K562 (cell line): Measurements from ENCODE around the gene EGLN1. TPM values are rescaled to one million over a fixed set of nuclear protein-coding genes. Genes with fewer than 3 reads are reported as not detected.
A peak's percentile ranks its signal among the peaks of the same experiment; 100 is the strongest.

ENCODE experiments used
- ARID4B ChIP-seq: sonication (generic); formaldehyde crosslinking; IDR thresholded peaks from 2 replicates; pipeline ENCODE4 v1.8.0; 2022; ENCODE audit warnings: mild to moderate bottlenecking, missing genetic modification reagents
- CBFA2T3 ChIP-seq: fragments of 450-650 bp; IDR thresholded peaks from 2 replicates; pipeline ENCODE4 v1.6.1; 2017
- CCNT2 ChIP-seq: IDR thresholded peaks from 2 replicates; pipeline ENCODE4 v1.6.1; 2011; ENCODE audit warnings: borderline replicate concordance, low read depth, mild to moderate bottlenecking, moderate library complexity, mixed read lengths, low read length; ENCODE audit not compliant: insufficient read length; ENCODE audit errors: extremely low read depth
- CREBBP ChIP-seq: IDR thresholded peaks from one replicate; pipeline ENCODE4 v1.6.1; 2012; ENCODE audit warnings: low read depth, mild to moderate bottlenecking, control low read depth, inconsistent platforms, low read length
- E4F1 ChIP-seq: fragments of 250-450 bp; sonication (Bioruptor Pico); IDR thresholded peaks from 2 replicates; pipeline ENCODE4 v1.5.0; 2021; ENCODE audit warnings: mild to moderate bottlenecking, borderline replicate concordance
- GABPB2 ChIP-seq: fragments of 250-450 bp; sonication (Bioruptor Pico); conservative IDR thresholded peaks from 2 replicates; pipeline ENCODE4 v1.5.1; 2021; ENCODE audit warnings: mild to moderate bottlenecking
- HNRNPL ChIP-seq: fragments of 200-400 bp; formaldehyde crosslinking; IDR thresholded peaks from 2 replicates; pipeline ENCODE4 v1.6.1; 2017; ENCODE audit warnings: low read depth, mild to moderate bottlenecking, low read length
- KHSRP ChIP-seq: fragments of 450-650 bp; IDR thresholded peaks from 2 replicates; pipeline ENCODE4 v1.6.1; 2017
- MECOM ChIP-seq: fragments of 250-450 bp; sonication (Bioruptor Pico); IDR thresholded peaks from 2 replicates; pipeline ENCODE4 v1.8.0; 2022; ENCODE audit warnings: inconsistent platforms
- RB1 ChIP-seq: fragments of 450-650 bp; IDR thresholded peaks from 2 replicates; pipeline ENCODE4 v1.6.1; 2017; ENCODE audit warnings: low read depth, mild to moderate bottlenecking
- RERE ChIP-seq: sonication (generic); formaldehyde crosslinking; IDR thresholded peaks from 2 replicates; pipeline ENCODE4 v1.8.0; 2023; ENCODE audit warnings: missing genetic modification reagents, mild to moderate bottlenecking, borderline replicate concordance
- TFAP4 ChIP-seq: sonication (generic); formaldehyde crosslinking; IDR thresholded peaks from 2 replicates; pipeline ENCODE4 v1.8.0; 2022; ENCODE audit warnings: missing genetic modification reagents, mild to moderate bottlenecking, moderate library complexity, borderline replicate concordance
- ZNF316 ChIP-seq: fragments of 450-650 bp; IDR thresholded peaks from 2 replicates; pipeline ENCODE4 v1.6.1; 2016
- polyA plus RNA-seq, 8 experiments: library from polyadenylated mRNA; depleted of rRNA in 4 of 8; stranded (reverse) in 5 of 8; unstranded in 3 of 8; fragments of >200 nt; fragmentation: Nextera tagmentation in 2 of 8; fragmentation: Illumina TruSeq in 1 of 8; extraction: Ambion mirVana in 2 of 8; extraction: Trizol in 1 of 8; gene quantifications; 2 replicates each; pipeline versions ENCODE4 v1.2.1 to v1.2.3, GENCODE V29; 2011 to 2014; ENCODE audit warnings: inconsistent platforms in 1 of 8, missing spikeins in 1 of 8
- total RNA-seq, 7 experiments: library from RNA; depleted of rRNA in 6 of 7; stranded (reverse); fragments of >200 nt in 6 of 7; fragmentation: Illumina TruSeq in 2 of 7; extraction: Trizol in 2 of 7; gene quantifications; 2 replicates each; pipeline versions ENCODE4 v1.2.1 to v1.2.3, GENCODE V29; 2011 to 2021; ENCODE audit warnings: low replicate concordance in 1 of 7
- TF ChIP-seq, protein P1 (sequence below): fragments of 450-650 bp; conservative IDR thresholded peaks from 2 replicates; pipeline ENCODE4 v1.6.1; 2016; ENCODE audit warnings: missing genetic modification characterization, low read depth, mild to moderate bottlenecking, missing compliant biosample characterization, moderate library complexity

The EGLN1 gene
- total and polyA plus RNA-seq, 9 of the 15 experiments (the other 6 are each of a cell fraction or from before 2014, with no cell fraction given): 5.2 to 54.3 (median 24.6) TPM

DNA sequence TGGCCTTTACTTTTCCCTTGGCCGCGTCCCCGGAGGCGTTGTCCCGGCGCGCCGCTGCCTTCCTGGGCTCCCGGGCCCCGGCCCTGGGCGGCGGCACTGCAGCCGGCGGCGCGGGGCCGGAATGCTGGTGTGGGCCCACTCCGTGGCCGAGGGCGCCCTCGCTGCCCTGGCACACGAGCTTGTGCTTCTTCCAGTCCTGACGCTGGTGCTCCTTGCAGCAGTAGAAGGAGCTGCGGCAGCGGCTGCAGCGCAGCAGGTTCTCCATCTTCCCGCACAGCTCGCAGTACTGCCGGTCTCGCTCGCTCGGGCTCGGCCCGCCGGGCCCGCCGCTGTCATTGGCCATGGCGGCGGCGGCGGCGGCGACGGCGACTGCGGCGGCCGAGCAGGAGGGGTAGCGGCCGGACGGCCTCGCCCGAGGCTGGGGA lies 529 bp downstream of the EGLN1 start (continued):
- no peak for TF ChIP-seq TFAP4 (CRISPR knock-in tag)
- peak; percentile 12; the same call in 1 of the 2 replicates for TF ChIP-seq ARID4B (CRISPR knock-in tag)
- no peak for TF ChIP-seq RB1
- no peak for TF ChIP-seq ZNF316
- no peak for TF ChIP-seq GABPB2
- no peak for TF ChIP-seq CREBBP
- TF ChIP-seq CCNT2: peak; percentile 23
- TF ChIP-seq CBFA2T3: no peak
- TF ChIP-seq, protein P1, sequence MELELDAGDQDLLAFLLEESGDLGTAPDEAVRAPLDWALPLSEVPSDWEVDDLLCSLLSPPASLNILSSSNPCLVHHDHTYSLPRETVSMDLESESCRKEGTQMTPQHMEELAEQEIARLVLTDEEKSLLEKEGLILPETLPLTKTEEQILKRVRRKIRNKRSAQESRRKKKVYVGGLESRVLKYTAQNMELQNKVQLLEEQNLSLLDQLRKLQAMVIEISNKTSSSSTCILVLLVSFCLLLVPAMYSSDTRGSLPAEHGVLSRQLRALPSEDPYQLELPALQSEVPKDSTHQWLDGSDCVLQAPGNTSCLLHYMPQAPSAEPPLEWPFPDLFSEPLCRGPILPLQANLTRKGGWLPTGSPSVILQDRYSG: no peak
- TF ChIP-seq E4F1: no peak
- no peak for TF ChIP-seq KHSRP
- TF ChIP-seq MECOM (CRISPR knock-in tag): no peak
- TF ChIP-seq HNRNPL: no peak
- no peak for TF ChIP-seq RERE
